Astrocyte (in vitro differentiated cells and primary cell): ENCODE results near the gene GPR75. TPM values are rescaled to one million over a fixed set of nuclear protein-coding genes. Genes with fewer than 3 reads are reported as not detected.

Source experiments
- DNase-seq: peaks from one replicate; pipeline ENCODE4 v3.0.0-alpha.2; 2010; ENCODE audit warnings: low read depth
- FAIRE-seq: peaks from 2 replicates; lab custom pipeline; 2011; peaks lifted over from hg19 to GRCh38; lab: Jason Lieb, UNC
- H2AFZ ChIP-seq: 2 replicates; pipeline ENCODE4 v1.6.0; 2012; ENCODE audit warnings: low read depth, low read length, inconsistent platforms
- H3K27ac ChIP-seq: 2 replicates; pipeline ENCODE4 v1.5.1; 2011; ENCODE audit warnings: low read depth, low read length, inconsistent platforms
- H3K27me3 ChIP-seq: 2 replicates; pipeline ENCODE4 v1.6.0; 2011; ENCODE audit warnings: low read length, inconsistent platforms; ENCODE audit not compliant: insufficient read depth
- H3K36me3 ChIP-seq: 2 replicates; pipeline ENCODE4 v1.5.1; 2011; ENCODE audit warnings: low read length, inconsistent platforms; ENCODE audit not compliant: insufficient read depth
- H3K4me1 ChIP-seq: 2 replicates; pipeline ENCODE4 v1.5.1; 2011; ENCODE audit warnings: low read length, inconsistent platforms; ENCODE audit not compliant: insufficient read depth
- H3K4me2 ChIP-seq: 2 replicates; pipeline ENCODE4 v1.6.0; 2012; ENCODE audit warnings: low read length, inconsistent platforms
- H3K4me3 ChIP-seq: 2 replicates; pipeline ENCODE4 v1.5.1; 2011; ENCODE audit warnings: low read depth, mild to moderate bottlenecking, low read length, inconsistent platforms; ENCODE audit not compliant: insufficient read depth
- H3K79me2 ChIP-seq: 2 replicates; pipeline ENCODE4 v1.6.0; 2012; ENCODE audit warnings: mild to moderate bottlenecking, low read length, inconsistent platforms; ENCODE audit not compliant: insufficient read depth
- H3K9ac ChIP-seq: 2 replicates; pipeline ENCODE4 v1.6.0; 2012; ENCODE audit warnings: mild to moderate bottlenecking, low read length, inconsistent platforms
- H3K9me3 ChIP-seq: 2 replicates; pipeline ENCODE4 v1.5.1; 2012; ENCODE audit warnings: low read depth, mild to moderate bottlenecking, low read length, inconsistent platforms; ENCODE audit not compliant: insufficient read depth
- H4K20me1 ChIP-seq: 2 replicates; pipeline ENCODE4 v1.6.0; 2012; ENCODE audit warnings: low read length, inconsistent platforms; ENCODE audit not compliant: insufficient read depth
- H3K27ac Mint-ChIP-seq: one replicate; pipeline ENCODE4 v1.8.0; 2021; ENCODE audit warnings: mild to moderate bottlenecking, mixed read lengths; ENCODE audit not compliant: unreplicated experiment
- H3K27me3 Mint-ChIP-seq: one replicate; pipeline ENCODE4 v1.8.0; 2021; ENCODE audit warnings: low read depth, mixed read lengths; ENCODE audit not compliant: unreplicated experiment
- H3K36me3 Mint-ChIP-seq: one replicate; pipeline ENCODE4 v1.8.0; 2021; ENCODE audit warnings: low read depth, mixed read lengths; ENCODE audit not compliant: unreplicated experiment
- H3K4me1 Mint-ChIP-seq: one replicate; pipeline ENCODE4 v1.8.0; 2021; ENCODE audit warnings: low read depth, mixed read lengths; ENCODE audit not compliant: unreplicated experiment
- H3K4me3 Mint-ChIP-seq: one replicate; pipeline ENCODE4 v1.8.0; 2021; ENCODE audit warnings: mild to moderate bottlenecking, moderate library complexity, mixed read lengths; ENCODE audit not compliant: unreplicated experiment
- H3K9me3 Mint-ChIP-seq: one replicate; pipeline ENCODE4 v1.8.0; 2021; ENCODE audit warnings: mild to moderate bottlenecking, mixed read lengths; ENCODE audit not compliant: unreplicated experiment
- EZH2 ChIP-seq: IDR thresholded peaks from 2 replicates; pipeline ENCODE4 v1.6.1; 2012; ENCODE audit warnings: mild to moderate bottlenecking, low read length, inconsistent platforms; ENCODE audit not compliant: insufficient read depth
- total RNA-seq: library from RNA; stranded (reverse); gene quantifications from 2 replicates; pipeline ENCODE4 v1.2.1, GENCODE V29; 2021
- TF ChIP-seq, protein P1 (sequence below): IDR thresholded peaks from 2 replicates; pipeline ENCODE4 v1.5.1; 2011; ENCODE audit warnings: low read depth, mild to moderate bottlenecking, inconsistent platforms, low read length, moderate library complexity; ENCODE audit not compliant: insufficient read depth

Gene GPR75
- total RNA-seq, 1 donor from 2014 or later, result 5.0 TPM

DNA sequence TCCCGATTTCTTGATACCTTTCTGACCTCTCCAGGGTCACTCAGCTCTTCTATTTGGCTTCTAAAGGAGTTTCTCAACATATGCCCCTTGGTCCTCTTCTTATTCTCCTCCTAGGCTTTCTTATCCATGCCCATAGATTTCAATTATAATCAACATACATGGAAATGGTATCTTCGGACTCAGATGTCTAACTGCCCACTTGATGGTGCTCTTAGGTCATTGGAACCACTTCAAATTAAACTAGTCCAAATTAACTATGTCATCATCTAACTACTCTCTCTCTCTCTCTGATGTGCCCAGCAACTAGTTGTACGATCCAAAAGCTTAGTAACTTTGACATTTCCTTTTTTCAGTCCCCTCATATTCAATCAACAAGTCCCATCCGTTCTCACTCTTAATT lies 43.2 kb upstream of the GPR75 start:
- TF ChIP-seq, protein P1, sequence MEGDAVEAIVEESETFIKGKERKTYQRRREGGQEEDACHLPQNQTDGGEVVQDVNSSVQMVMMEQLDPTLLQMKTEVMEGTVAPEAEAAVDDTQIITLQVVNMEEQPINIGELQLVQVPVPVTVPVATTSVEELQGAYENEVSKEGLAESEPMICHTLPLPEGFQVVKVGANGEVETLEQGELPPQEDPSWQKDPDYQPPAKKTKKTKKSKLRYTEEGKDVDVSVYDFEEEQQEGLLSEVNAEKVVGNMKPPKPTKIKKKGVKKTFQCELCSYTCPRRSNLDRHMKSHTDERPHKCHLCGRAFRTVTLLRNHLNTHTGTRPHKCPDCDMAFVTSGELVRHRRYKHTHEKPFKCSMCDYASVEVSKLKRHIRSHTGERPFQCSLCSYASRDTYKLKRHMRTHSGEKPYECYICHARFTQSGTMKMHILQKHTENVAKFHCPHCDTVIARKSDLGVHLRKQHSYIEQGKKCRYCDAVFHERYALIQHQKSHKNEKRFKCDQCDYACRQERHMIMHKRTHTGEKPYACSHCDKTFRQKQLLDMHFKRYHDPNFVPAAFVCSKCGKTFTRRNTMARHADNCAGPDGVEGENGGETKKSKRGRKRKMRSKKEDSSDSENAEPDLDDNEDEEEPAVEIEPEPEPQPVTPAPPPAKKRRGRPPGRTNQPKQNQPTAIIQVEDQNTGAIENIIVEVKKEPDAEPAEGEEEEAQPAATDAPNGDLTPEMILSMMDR, result no peak
- TF ChIP-seq EZH2, result no peak
- peaks cover 74% of the 10 kb centered on the region for H3K36me3 ChIP-seq
- peaks cover 19% of the 10 kb centered on the region for H3K36me3 Mint-ChIP-seq
- H3K4me1 ChIP-seq, result no peaks in the 10 kb centered on the region
- H3K4me3 Mint-ChIP-seq, result no peak overlapping the region
- H4K20me1 ChIP-seq, result peaks cover 10% of the 10 kb centered on the region
- no peak overlapping the region for H2AFZ ChIP-seq
- no peak overlapping the region for H3K4me2 ChIP-seq
- H3K27ac Mint-ChIP-seq, result no peak overlapping the region
- H3K79me2 ChIP-seq, result no peaks in the 10 kb centered on the region
- H3K27ac ChIP-seq, result no peak overlapping the region
- no peaks in the 10 kb centered on the region for H3K9me3 ChIP-seq
- no peaks in the 10 kb centered on the region for H3K27me3 Mint-ChIP-seq
- DNase-seq (no peak), FAIRE-seq (no peak)
- H3K4me3 ChIP-seq, result no peak overlapping the region
- no peaks in the 10 kb centered on the region for H3K27me3 ChIP-seq
- H3K4me1 Mint-ChIP-seq, result peaks cover under 1% of the 10 kb centered on the region
- H3K9me3 Mint-ChIP-seq, result no peaks in the 10 kb centered on the region
- no peak overlapping the region for H3K9ac ChIP-seq

DNA sequence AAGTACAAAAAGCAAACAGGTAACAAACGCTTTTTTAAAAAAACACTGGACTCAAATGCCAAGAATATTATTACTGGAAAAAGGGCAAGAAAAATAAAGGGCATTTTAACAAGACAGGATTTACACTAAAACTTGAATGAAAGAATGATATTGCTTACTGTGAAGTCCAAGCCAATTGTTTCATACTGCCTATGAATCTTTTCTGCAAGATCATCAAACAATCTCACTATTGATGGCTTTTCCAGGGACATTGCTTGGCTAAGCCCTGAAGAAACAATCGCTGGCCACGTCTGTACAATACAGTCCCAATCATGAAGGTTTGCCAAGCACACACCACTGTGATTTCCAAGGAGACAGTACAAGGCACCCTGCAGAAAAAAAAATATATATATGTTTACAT lies 41.4 kb upstream of the GPR75 start:
- Histone ChIP-seq H2AFZ (no peak overlapping the region), H3K27ac (no peak overlapping the region), H3K4me2 (no peak overlapping the region), H3K9ac (no peak overlapping the region), H3K9me3 (no peaks in the 10 kb centered on the region), H4K20me1 (peaks cover 20% of the 10 kb centered on the region), H3K4me3 (no peak overlapping the region), H3K4me1 (no peaks in the 10 kb centered on the region), H3K79me2 (no peaks in the 10 kb centered on the region), H3K36me3 (peaks cover 60% of the 10 kb centered on the region), H3K27me3 (no peaks in the 10 kb centered on the region)
- peaks cover 3% of the 10 kb centered on the region for H3K4me1 Mint-ChIP-seq
- H3K27ac Mint-ChIP-seq, result no peak overlapping the region
- no peaks in the 10 kb centered on the region for H3K9me3 Mint-ChIP-seq
- no peak overlapping the region for H3K4me3 Mint-ChIP-seq
- no peaks in the 10 kb centered on the region for H3K27me3 Mint-ChIP-seq
- DNase-seq, result no peak
- TF ChIP-seq, protein P1, result no peak
- no peak for TF ChIP-seq EZH2
- no peak for FAIRE-seq
- peaks cover 18% of the 10 kb centered on the region for H3K36me3 Mint-ChIP-seq

DNA sequence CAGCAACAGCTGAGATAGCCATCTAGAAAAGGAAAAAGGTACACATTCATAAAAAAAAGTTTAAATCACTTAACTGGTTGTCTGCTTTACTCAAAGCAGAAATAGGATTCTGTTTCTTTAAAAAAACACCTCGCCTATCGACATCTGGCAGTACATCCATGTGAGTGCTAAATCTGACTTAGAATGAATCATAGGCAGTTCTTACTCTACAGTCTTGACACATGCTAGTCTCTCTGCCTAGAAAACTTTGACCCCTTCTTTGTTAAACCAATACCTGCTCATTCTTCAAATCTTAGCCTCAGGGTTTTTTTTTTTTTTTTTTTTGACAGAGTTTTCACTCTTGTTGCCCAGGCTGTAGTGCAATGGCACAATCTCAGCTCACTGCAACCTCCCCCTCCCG lies 37.1 kb upstream of the GPR75 start:
- Mint-ChIP-seq H3K9me3 (no peaks in the 10 kb centered on the region), H3K4me1 (peaks cover 3% of the 10 kb centered on the region), H3K36me3 (peaks cover 21% of the 10 kb centered on the region), H3K27ac (no peak overlapping the region), H3K27me3 (no peaks in the 10 kb centered on the region), H3K4me3 (no peak overlapping the region)
- DNase-seq (peak; percentile 51), FAIRE-seq (no peak)
- Histone ChIP-seq H4K20me1 (peaks cover 14% of the 10 kb centered on the region), H3K4me1 (no peaks in the 10 kb centered on the region), H3K79me2 (no peaks in the 10 kb centered on the region), H3K9me3 (no peaks in the 10 kb centered on the region), H3K9ac (no peak overlapping the region), H3K4me3 (no peak overlapping the region), H3K4me2 (no peak overlapping the region), H3K27me3 (no peaks in the 10 kb centered on the region), H2AFZ (no peak overlapping the region), H3K27ac (no peak overlapping the region), H3K36me3 (peaks cover 65% of the 10 kb centered on the region)
- TF ChIP-seq, protein P1, result no peak
- no peak for TF ChIP-seq EZH2
